ENCODE measurements around the gene SOWAHD.

The SOWAHD gene, protein sequence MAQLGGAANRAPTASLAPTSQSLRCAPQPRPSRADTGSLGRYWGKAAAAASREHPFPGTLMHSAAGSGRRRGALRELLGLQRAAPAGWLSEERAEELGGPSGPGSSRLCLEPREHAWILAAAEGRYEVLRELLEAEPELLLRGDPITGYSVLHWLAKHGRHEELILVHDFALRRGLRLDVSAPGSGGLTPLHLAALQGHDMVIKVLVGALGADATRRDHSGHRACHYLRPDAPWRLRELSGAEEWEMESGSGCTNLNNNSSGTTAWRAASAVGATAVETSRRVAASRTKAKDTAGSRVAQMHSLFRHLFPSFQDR

DNA sequence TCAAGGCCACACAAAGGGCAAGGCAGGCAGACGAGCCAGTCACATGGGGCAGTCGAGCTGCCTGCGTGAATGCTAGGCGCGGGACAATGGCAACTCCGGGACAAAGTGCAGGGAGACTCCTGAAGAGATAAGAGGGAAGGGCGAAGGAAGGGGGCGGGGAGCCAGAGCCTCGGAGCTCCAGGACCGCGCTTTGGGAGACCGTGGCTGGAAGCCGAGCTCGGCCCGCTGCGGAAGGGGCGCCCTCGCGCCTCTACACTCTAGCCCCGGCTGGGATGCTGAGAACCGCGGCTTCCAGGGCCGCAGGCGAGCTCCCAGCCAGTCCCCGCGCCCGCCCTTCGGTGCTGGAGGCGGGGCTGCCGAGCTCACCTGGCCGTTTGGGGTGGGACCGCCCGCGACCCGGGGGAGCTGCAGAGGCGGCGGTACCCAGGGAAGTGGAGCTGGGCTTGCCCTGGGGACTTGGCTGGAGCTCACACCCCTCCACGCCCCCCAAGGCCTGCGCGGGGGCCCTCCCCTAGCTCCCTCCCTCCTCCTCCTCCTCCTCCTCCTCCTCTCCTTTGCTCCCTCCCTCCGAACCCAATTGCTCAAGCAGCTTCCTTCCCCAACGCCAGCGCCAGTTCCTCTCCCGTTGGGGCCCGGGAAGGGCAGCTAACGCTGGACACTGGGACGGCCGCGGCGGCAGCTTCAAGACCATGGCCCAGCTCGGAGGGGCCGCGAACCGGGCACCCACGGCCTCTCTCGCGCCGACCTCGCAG lies at the start of gene SOWAHD:
TSS of gene SOWAHD (plus strand) at position 610 of the 752 bp plus-strand sequence. CDS start at position 690, 80 bp downstream.
- peak within 1 kb of the TSS; percentile 59 for H3K9ac ChIP-seq (ENCODE audit: low read length)

DNA sequence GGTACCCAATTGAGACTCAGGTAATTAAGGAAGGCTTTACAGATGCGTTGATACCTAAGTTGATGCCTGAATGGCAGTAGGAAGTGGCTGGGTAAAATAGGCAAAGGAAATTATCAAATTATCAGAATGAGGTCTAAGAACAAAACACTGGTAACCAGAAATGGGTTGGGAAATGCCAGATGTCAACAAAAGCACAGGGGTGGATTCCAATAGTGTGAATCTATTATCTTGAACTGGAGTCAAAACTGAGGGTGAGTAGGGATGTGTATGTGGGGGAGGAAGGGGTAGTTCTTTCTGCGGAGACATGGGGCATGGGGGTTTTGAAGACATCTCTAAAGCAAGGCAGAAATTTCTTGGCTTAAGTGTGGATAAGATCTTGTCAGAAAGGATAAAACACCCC lies 49.5 kb upstream of the SOWAHD start:
- peaks cover 11% of the 10 kb centered on the region; the same call in 1 of the 2 replicates for H3K9me3 ChIP-seq (ENCODE audit: control insufficient read depth, insufficient read depth, low read depth, low read length)

More for the DNA sequence above, at the start of gene SOWAHD:
- peak within 1 kb of the TSS; percentile 58 for H3K4me3 ChIP-seq (ENCODE audit: low read depth, low read length)
- no peaks in the 10 kb centered on the region; the same call in 1 of the 2 replicates for H3K9me3 ChIP-seq (ENCODE audit: control insufficient read depth, insufficient read depth, low read depth, low read length)
- no peak within 1 kb of the TSS; the same call in 1 of the 2 replicates for H3K27ac ChIP-seq (ENCODE audit: low read depth, low read length)
- H3K27me3 ChIP-seq (ENCODE audit: control insufficient read depth, insufficient read depth, low read length), result peaks cover 29% of the 10 kb centered on the region
- H3K36me3 ChIP-seq (ENCODE audit: control insufficient read depth, insufficient read depth, low read length), result no peaks in the 10 kb centered on the region
- peaks cover 31% of the 10 kb centered on the region for H3K4me1 ChIP-seq (ENCODE audit: control insufficient read depth, insufficient read depth, low read length)

DNA sequence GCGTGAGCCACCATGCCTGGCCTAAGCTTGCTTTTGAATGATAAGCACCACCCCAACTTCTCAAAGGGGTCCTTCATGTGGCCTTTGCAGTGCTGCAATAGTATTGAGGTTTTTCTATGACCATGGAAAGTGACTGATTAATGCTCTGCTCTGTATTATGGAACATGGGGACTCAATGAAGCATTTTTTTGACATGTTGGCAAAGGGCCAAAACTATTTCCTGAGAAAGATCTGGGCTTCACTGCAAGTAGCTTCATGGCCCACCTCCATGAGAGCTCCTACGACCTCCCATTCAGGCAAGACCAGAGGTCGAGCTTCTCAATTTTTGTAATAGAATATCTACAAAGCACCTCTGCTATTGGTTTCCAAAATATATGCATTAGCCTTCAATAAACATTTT lies 48.8 kb upstream of the SOWAHD start:
- H3K36me3 ChIP-seq (ENCODE audit: control insufficient read depth, insufficient read depth, low read length), result no peaks in the 10 kb centered on the region
- H3K27me3 ChIP-seq (ENCODE audit: control insufficient read depth, insufficient read depth, low read length), result no peaks in the 10 kb centered on the region
- H3K27ac ChIP-seq (ENCODE audit: low read depth, low read length), result no peak overlapping the region
- peaks cover 8% of the 10 kb centered on the region; the same call in 1 of the 2 replicates for H3K9me3 ChIP-seq (ENCODE audit: control insufficient read depth, insufficient read depth, low read depth, low read length)
- no peaks in the 10 kb centered on the region for H3K4me1 ChIP-seq (ENCODE audit: control insufficient read depth, insufficient read depth, low read length)
- H3K4me3 ChIP-seq (ENCODE audit: low read depth, low read length), result no peak overlapping the region
- no peak overlapping the region for H3K9ac ChIP-seq (ENCODE audit: low read length)

More for the DNA sequence above, 49.5 kb upstream of the SOWAHD start:
- Histone ChIP-seq H3K4me3 (ENCODE audit: low read depth, low read length) (no peak overlapping the region), H3K27ac (ENCODE audit: low read depth, low read length) (no peak overlapping the region), H3K4me1 (ENCODE audit: control insufficient read depth, insufficient read depth, low read length) (no peaks in the 10 kb centered on the region), H3K27me3 (ENCODE audit: control insufficient read depth, insufficient read depth, low read length) (no peaks in the 10 kb centered on the region), H3K9ac (ENCODE audit: low read length) (no peak overlapping the region), H3K36me3 (ENCODE audit: control insufficient read depth, insufficient read depth, low read length) (no peaks in the 10 kb centered on the region)

DNA sequence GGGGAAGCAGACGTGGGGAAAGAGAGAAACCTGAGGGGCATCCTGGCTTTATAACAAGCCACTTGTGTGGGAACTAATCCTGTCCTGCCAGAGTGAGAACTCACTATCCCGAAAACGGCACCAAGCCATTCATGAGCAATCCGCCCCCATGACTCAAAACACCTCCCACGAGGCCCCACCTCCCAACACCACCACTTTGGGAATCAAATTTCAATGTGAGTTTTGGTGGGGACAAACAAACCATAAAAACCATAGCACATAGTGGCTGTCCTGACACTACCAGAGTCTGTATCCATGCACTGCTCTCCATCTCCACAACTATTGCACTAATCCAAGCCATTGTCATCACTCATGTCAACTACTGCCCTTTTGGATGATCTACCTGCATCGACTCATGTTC lies 36.9 kb upstream of the SOWAHD start:
- Histone ChIP-seq H3K27ac (ENCODE audit: low read depth, low read length) (no peak overlapping the region), H3K4me1 (ENCODE audit: control insufficient read depth, insufficient read depth, low read length) (no peaks in the 10 kb centered on the region), H3K9me3 (ENCODE audit: control insufficient read depth, insufficient read depth, low read depth, low read length) (peaks cover 9% of the 10 kb centered on the region; the same call in 1 of the 2 replicates), H3K4me3 (ENCODE audit: low read depth, low read length) (no peak overlapping the region), H3K9ac (ENCODE audit: low read length) (no peak overlapping the region), H3K27me3 (ENCODE audit: control insufficient read depth, insufficient read depth, low read length) (no peaks in the 10 kb centered on the region), H3K36me3 (ENCODE audit: control insufficient read depth, insufficient read depth, low read length) (no peaks in the 10 kb centered on the region)

DNA sequence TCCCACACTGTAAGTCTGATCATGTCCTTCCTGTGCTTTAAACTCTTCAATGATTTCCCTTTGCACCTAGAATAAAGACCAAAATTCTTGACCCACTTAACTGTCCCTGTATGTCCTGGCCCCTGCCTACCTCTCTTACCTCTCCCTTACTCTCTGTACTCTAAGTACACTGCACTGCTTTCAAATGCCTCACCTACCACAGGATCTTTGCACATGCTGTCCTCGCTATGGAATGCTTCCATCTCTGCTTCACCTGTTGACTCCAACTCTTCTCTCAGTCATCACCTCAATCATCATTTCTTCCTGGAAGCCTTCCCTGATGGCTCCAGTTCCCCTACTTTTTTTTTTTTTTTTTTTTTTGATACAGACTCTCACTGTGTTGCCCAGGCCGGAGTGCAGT lies 36.5 kb upstream of the SOWAHD start:
- H3K9ac ChIP-seq (ENCODE audit: low read length), result no peak overlapping the region
- no peaks in the 10 kb centered on the region for H3K36me3 ChIP-seq (ENCODE audit: control insufficient read depth, insufficient read depth, low read length)
- no peak overlapping the region for H3K27ac ChIP-seq (ENCODE audit: low read depth, low read length)
- H3K4me3 ChIP-seq (ENCODE audit: low read depth, low read length), result no peak overlapping the region
- no peaks in the 10 kb centered on the region for H3K27me3 ChIP-seq (ENCODE audit: control insufficient read depth, insufficient read depth, low read length)
- H3K9me3 ChIP-seq (ENCODE audit: control insufficient read depth, insufficient read depth, low read depth, low read length), result peaks cover 9% of the 10 kb centered on the region; the same call in 1 of the 2 replicates
- peaks cover 3% of the 10 kb centered on the region; the same call in 1 of the 2 replicates for H3K4me1 ChIP-seq (ENCODE audit: control insufficient read depth, insufficient read depth, low read length)

DNA sequence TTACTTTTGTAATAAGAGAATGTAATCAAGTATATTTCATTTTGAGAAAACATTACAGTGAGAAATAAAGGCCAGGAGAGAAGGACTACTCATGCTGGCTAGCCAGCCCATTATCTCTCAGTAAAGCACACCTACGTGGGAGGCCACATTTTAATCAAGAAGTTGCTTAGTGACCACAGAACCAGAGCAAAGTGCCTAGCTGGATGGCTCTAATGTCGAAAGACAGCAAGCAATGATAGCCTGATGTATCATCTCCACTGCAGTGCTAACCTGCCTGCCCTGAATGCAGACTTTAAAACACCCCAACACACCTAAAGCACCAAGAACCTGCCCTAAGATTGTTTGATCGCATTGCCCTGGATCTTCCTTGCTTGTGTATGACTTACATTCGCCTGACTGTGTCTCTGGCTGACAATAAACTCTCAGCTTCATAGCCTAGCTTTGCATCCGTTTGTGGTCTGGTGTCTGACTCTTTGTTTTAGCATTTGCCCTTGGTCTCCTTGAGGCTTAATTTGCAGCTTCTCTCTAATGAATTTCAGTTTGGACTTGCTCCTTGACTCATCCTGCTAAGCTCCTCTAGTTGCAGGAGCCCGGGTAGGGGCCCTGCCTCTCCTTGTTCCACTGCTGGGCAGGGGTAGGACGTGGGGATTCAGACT lies 31.4 kb upstream of the SOWAHD start:
- no peak overlapping the region for H3K9ac ChIP-seq (ENCODE audit: low read length)
- no peak overlapping the region for H3K4me3 ChIP-seq (ENCODE audit: low read depth, low read length)
- H3K27me3 ChIP-seq (ENCODE audit: control insufficient read depth, insufficient read depth, low read length), result no peaks in the 10 kb centered on the region
- peaks cover 11% of the 10 kb centered on the region; the same call in 1 of the 2 replicates for H3K9me3 ChIP-seq (ENCODE audit: control insufficient read depth, insufficient read depth, low read depth, low read length)
- no peak overlapping the region for H3K27ac ChIP-seq (ENCODE audit: low read depth, low read length)
- H3K4me1 ChIP-seq (ENCODE audit: control insufficient read depth, insufficient read depth, low read length), result peaks cover 12% of the 10 kb centered on the region; the same call in 1 of the 2 replicates
- no peaks in the 10 kb centered on the region for H3K36me3 ChIP-seq (ENCODE audit: control insufficient read depth, insufficient read depth, low read length)

DNA sequence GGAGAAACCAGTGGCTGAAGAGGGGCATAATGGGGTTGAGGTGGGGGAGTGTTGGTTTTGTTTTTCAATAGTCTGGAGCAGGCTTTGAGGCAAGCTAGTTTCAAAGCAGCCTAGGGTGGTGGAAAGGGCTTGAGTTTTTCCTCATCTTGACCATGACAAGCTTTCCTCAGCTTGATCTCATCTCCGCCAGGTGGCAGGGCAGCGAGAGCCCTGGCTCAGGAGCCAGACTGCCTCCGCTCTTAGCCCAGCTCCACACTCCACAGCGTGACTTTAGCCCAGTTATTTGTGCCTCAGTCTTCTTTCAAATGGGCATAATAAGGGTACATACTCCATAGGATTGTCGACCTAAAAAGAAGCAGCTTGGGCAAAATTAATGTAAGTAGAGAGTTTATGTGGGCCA lies 29.9 kb upstream of the SOWAHD start:
- Histone ChIP-seq H3K27ac (ENCODE audit: low read depth, low read length) (no peak overlapping the region), H3K27me3 (ENCODE audit: control insufficient read depth, insufficient read depth, low read length) (no peaks in the 10 kb centered on the region), H3K9ac (ENCODE audit: low read length) (no peak overlapping the region)

DNA sequence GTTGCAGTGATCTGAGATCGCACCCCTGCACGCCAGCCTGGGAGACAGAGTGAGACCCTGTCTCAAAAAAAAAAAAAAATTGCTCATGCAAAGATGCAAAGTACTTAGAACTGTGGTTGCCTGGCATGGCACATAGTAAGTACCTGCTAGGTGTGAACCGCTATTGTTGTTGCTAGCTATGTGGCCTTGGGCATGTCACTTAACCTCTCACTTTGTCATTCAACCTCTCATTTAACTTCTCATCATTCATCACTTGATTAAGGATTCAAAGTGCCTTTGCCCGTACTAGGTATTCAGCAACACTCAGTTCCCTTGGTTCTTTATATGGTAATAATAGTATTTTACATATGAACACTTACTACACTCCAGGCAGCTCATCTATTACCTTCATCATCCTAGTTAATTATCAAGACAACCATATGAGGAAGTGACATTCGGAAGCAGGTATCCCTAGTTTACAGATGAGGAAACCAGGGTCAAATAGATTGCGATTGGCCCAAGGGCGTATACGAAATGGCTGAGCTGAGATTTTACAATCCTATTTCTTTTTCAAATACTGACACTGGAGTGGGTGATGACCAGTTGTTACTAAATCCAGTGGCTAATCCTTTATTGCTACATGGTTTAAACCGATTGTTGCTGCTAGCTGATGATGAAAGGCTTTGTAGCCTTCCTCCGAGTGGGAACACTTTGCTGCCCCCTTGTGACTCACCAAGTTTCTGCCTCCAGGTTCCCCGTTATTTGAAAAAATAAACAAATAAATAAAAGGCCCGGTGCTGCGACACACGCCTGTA lies 28.8 kb upstream of the SOWAHD start:
- no peak overlapping the region for H3K27ac ChIP-seq (ENCODE audit: low read depth, low read length)
- H3K4me3 ChIP-seq (ENCODE audit: low read depth, low read length), result no peak overlapping the region
- H3K9ac ChIP-seq (ENCODE audit: low read length), result no peak overlapping the region
- no peaks in the 10 kb centered on the region for H3K27me3 ChIP-seq (ENCODE audit: control insufficient read depth, insufficient read depth, low read length)
- peaks cover 12% of the 10 kb centered on the region; the same call in 1 of the 2 replicates for H3K4me1 ChIP-seq (ENCODE audit: control insufficient read depth, insufficient read depth, low read length)
- peaks cover 10% of the 10 kb centered on the region; the same call in 1 of the 2 replicates for H3K9me3 ChIP-seq (ENCODE audit: control insufficient read depth, insufficient read depth, low read depth, low read length)
- no peaks in the 10 kb centered on the region for H3K36me3 ChIP-seq (ENCODE audit: control insufficient read depth, insufficient read depth, low read length)

More for the DNA sequence above, 29.9 kb upstream of the SOWAHD start:
- peaks cover 12% of the 10 kb centered on the region; the same call in 1 of the 2 replicates for H3K4me1 ChIP-seq (ENCODE audit: control insufficient read depth, insufficient read depth, low read length)
- no peaks in the 10 kb centered on the region for H3K36me3 ChIP-seq (ENCODE audit: control insufficient read depth, insufficient read depth, low read length)
- H3K9me3 ChIP-seq (ENCODE audit: control insufficient read depth, insufficient read depth, low read depth, low read length), result peaks cover 10% of the 10 kb centered on the region; the same call in 1 of the 2 replicates
- no peak overlapping the region for H3K4me3 ChIP-seq (ENCODE audit: low read depth, low read length)

DNA sequence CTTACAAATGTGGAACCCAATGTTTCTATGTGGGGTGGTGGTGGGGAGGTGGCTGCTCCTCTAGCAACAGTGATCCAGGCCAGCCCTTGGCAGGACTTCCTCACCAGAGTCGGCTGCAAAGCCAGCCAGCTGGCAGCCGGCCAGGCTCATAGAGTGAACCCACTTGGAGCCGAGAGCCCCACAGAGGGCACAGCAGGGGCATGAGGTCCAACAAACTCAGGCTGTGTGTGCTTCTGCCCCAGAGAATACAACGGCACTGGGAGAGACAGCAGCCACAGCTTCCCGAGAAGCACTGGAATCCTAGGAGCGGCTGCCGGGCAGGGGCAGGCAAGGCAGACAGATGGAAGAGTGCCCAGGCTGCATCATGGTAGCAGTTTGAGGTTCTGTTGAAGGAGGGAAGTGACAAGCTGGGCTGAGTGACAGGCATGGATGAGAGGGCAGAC lies 23.5 kb upstream of the SOWAHD start:
- no peak overlapping the region for H3K4me3 ChIP-seq (ENCODE audit: low read depth, low read length)
- H3K4me1 ChIP-seq (ENCODE audit: control insufficient read depth, insufficient read depth, low read length), result no peaks in the 10 kb centered on the region
- no peak overlapping the region for H3K9ac ChIP-seq (ENCODE audit: low read length)
- no peaks in the 10 kb centered on the region for H3K27me3 ChIP-seq (ENCODE audit: control insufficient read depth, insufficient read depth, low read length)
- no peaks in the 10 kb centered on the region for H3K36me3 ChIP-seq (ENCODE audit: control insufficient read depth, insufficient read depth, low read length)
- H3K9me3 ChIP-seq (ENCODE audit: control insufficient read depth, insufficient read depth, low read depth, low read length), result peaks cover 14% of the 10 kb centered on the region; the same call in 1 of the 2 replicates
- no peak overlapping the region for H3K27ac ChIP-seq (ENCODE audit: low read depth, low read length)

DNA sequence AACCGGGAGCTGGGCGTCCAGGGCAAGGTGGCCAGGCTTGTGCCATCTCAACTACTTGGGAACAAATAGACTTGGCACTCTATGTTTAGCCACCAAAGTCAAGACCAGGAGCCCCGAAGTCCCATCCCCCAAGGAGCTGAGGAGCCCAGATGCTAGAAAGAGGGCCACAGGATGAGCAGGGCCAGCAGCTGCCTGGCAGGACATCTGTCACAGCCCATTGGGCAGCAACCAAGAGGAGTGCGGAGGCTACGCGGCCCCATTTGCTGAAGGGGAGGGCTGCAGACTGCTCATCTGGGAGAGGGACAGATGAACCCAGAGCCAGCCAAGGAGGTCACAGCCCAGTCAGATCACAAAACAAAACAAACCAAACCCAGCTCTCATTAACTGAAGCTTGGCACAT lies 22.9 kb upstream of the SOWAHD start:
- Histone ChIP-seq H3K9ac (ENCODE audit: low read length) (no peak overlapping the region), H3K9me3 (ENCODE audit: control insufficient read depth, insufficient read depth, low read depth, low read length) (peaks cover 14% of the 10 kb centered on the region; the same call in 1 of the 2 replicates), H3K27ac (ENCODE audit: low read depth, low read length) (no peak overlapping the region), H3K4me3 (ENCODE audit: low read depth, low read length) (no peak overlapping the region), H3K36me3 (ENCODE audit: control insufficient read depth, insufficient read depth, low read length) (no peaks in the 10 kb centered on the region), H3K27me3 (ENCODE audit: control insufficient read depth, insufficient read depth, low read length) (no peaks in the 10 kb centered on the region), H3K4me1 (ENCODE audit: control insufficient read depth, insufficient read depth, low read length) (no peaks in the 10 kb centered on the region)
